Liver (tissue), 9 donors: ENCODE results near the gene ATG10. TPM values are rescaled to one million over a fixed set of nuclear protein-coding genes. Genes with fewer than 3 reads are reported as not detected.

ENCODE experiments used
- DNase-seq: peaks from one replicate; pipeline ENCODE4 v3.0.0-alpha.2; 2017; ENCODE audit warnings: low spot score
- H3K27ac ChIP-seq, 2 donors: one replicate each; pipeline ENCODE4 v1.7.0; 2013; ENCODE audit warnings: inconsistent platforms in 2 of 2, low read length in 2 of 2, control low read depth in 1 of 2, low read depth in 1 of 2, mild to moderate bottlenecking in 1 of 2
- H3K27me3 ChIP-seq, 4 donors: one replicate each; pipeline versions ENCODE4 v1.6.1 to v1.7.0; 2013; ENCODE audit warnings: low read length in 3 of 4, inconsistent platforms in 1 of 4, mild to moderate bottlenecking in 1 of 4, moderate library complexity in 1 of 4; ENCODE audit not compliant: control insufficient read depth in 4 of 4, insufficient read depth in 4 of 4
- H3K36me3 ChIP-seq, 4 donors: one replicate each; pipeline versions ENCODE4 v1.6.1 to v1.7.0; 2013; ENCODE audit warnings: low read length in 3 of 4, mild to moderate bottlenecking in 3 of 4, low read depth in 1 of 4, moderate library complexity in 1 of 4; ENCODE audit not compliant: control insufficient read depth in 4 of 4, insufficient read depth in 3 of 4
- H3K4me1 ChIP-seq, 4 donors: one replicate each; pipeline versions ENCODE4 v1.6.1 to v1.7.0; 2013; ENCODE audit warnings: low read length in 3 of 4, mild to moderate bottlenecking in 3 of 4, moderate library complexity in 1 of 4; ENCODE audit not compliant: control insufficient read depth in 4 of 4, insufficient read depth in 4 of 4
- H3K4me3 ChIP-seq, 3 donors: one replicate each; pipeline versions ENCODE4 v1.6.1 to v1.7.0; 2013; ENCODE audit warnings: low read length in 3 of 3, control low read depth in 1 of 3, low read depth in 1 of 3, mild to moderate bottlenecking in 1 of 3
- H3K9ac ChIP-seq, 2 donors: one replicate each; pipeline ENCODE4 v1.7.0; 2013; ENCODE audit warnings: low read length in 2 of 2, mild to moderate bottlenecking in 2 of 2, moderate library complexity in 2 of 2, control low read depth in 1 of 2, low read depth in 1 of 2
- H3K9me3 ChIP-seq, 4 donors: one replicate each; pipeline versions ENCODE4 v1.6.1 to v1.7.0; 2013; ENCODE audit warnings: low read length in 3 of 4; ENCODE audit not compliant: control insufficient read depth in 4 of 4
- EGR1 ChIP-seq, 2 donors: IDR thresholded peaks; 2 replicates each; pipeline ENCODE4 v1.6.1; 2016 to 2018; ENCODE audit warnings: antibody characterized with exemption in 2 of 2, low read depth in 2 of 2
- FOXA1 ChIP-seq: IDR thresholded peaks from 2 replicates; pipeline ENCODE4 v1.6.1; 2016; ENCODE audit warnings: antibody characterized with exemption
- FOXA2 ChIP-seq: IDR thresholded peaks from 2 replicates; pipeline ENCODE4 v1.6.1; 2016; ENCODE audit warnings: antibody characterized with exemption
- GABPA ChIP-seq, 2 donors: IDR thresholded peaks in 1 of 2; conservative IDR thresholded peaks in 1 of 2; 2 replicates each; pipeline ENCODE4 v1.6.1; 2016; ENCODE audit warnings: antibody characterized with exemption in 2 of 2, mild to moderate bottlenecking in 1 of 2, moderate library complexity in 1 of 2
- HNF4A ChIP-seq, 2 donors: conservative IDR thresholded peaks; 2 replicates each; pipeline ENCODE4 v1.6.1; 2016; ENCODE audit warnings: antibody characterized with exemption in 2 of 2, mild to moderate bottlenecking in 2 of 2
- HNF4G ChIP-seq: IDR thresholded peaks from 2 replicates; pipeline ENCODE4 v1.6.1; 2016; ENCODE audit warnings: antibody characterized with exemption
- JUND ChIP-seq, 2 donors: IDR thresholded peaks; 2 replicates each; pipeline ENCODE4 v1.6.1; 2016; ENCODE audit warnings: antibody characterized with exemption in 2 of 2
- NR2F2 ChIP-seq: IDR thresholded peaks from 2 replicates; pipeline ENCODE4 v1.6.1; 2016; ENCODE audit warnings: antibody characterized with exemption
- RAD21 ChIP-seq, 2 donors: IDR thresholded peaks; 2 replicates each; pipeline ENCODE4 v1.6.1; 2016; ENCODE audit warnings: antibody characterized with exemption in 2 of 2, mild to moderate bottlenecking in 2 of 2
- RXRA ChIP-seq, 2 donors: IDR thresholded peaks; 2 replicates each; pipeline ENCODE4 v1.6.1; 2017 to 2018; ENCODE audit warnings: antibody characterized with exemption in 2 of 2, mild to moderate bottlenecking in 1 of 2
- TAF1 ChIP-seq: conservative IDR thresholded peaks from 2 replicates; pipeline ENCODE4 v1.6.1; 2016; ENCODE audit warnings: antibody characterized with exemption, mild to moderate bottlenecking
- YY1 ChIP-seq: IDR thresholded peaks from 2 replicates; pipeline ENCODE4 v1.6.1; 2016; ENCODE audit warnings: antibody characterized with exemption, mild to moderate bottlenecking
- WGBS: extraction: QIAGEN DNeasy Blood & Tissue Kit; methylation state at CpG from one replicate; pipeline ENCODE4 v1.1.7; 2013; 5-methylcytosine and 5-hydroxymethylcytosine counted together
- polyA plus RNA-seq, 2 donors: library from polyadenylated mRNA; stranded (reverse) in 1 of 2; unstranded in 1 of 2; fragments of 200-250 nt in 1 of 2; fragments of >200 nt in 1 of 2; fragmentation: Nextera tagmentation in 1 of 2; extraction: Ambion mirVana in 1 of 2; gene quantifications; one replicate each; pipeline versions ENCODE4 v1.2.1 to v1.2.3, GENCODE V29; 2013 to 2015
- total RNA-seq, 2 donors: library from RNA; depleted of rRNA; stranded (reverse); fragments of >200 nt; gene quantifications; one replicate each; pipeline ENCODE4 v1.2.3, GENCODE V29; 2014
- TF ChIP-seq, protein P1 (sequence below): IDR thresholded peaks from 2 replicates; pipeline ENCODE4 v1.6.1; 2016; ENCODE audit warnings: antibody characterized with exemption
- TF ChIP-seq, protein P2 (sequence below): IDR thresholded peaks from 2 replicates; pipeline ENCODE4 v1.6.1; 2016; ENCODE audit warnings: antibody characterized with exemption
- TF ChIP-seq, protein P3 (sequence below): fragments of 150-350 bp; IDR thresholded peaks from 2 replicates; pipeline ENCODE4 v1.5.1; 2017; ENCODE audit warnings: improper control_type of control experiment, low read depth, low read length; ENCODE audit not compliant: missing input control
- TF ChIP-seq, protein P4 (sequence below): IDR thresholded peaks from 2 replicates; pipeline ENCODE4 v1.6.1; 2016; ENCODE audit warnings: antibody characterized with exemption
- donor health status: healthy.
- donor health status: healthy.
- donor health status: healthy.
- donor health status: healthy.
- donor health status: healthy.

Gene ATG10
- total and polyA plus RNA-seq, 4 donors = 3.1 to 7.8 (median 7.4) TPM

DNA sequence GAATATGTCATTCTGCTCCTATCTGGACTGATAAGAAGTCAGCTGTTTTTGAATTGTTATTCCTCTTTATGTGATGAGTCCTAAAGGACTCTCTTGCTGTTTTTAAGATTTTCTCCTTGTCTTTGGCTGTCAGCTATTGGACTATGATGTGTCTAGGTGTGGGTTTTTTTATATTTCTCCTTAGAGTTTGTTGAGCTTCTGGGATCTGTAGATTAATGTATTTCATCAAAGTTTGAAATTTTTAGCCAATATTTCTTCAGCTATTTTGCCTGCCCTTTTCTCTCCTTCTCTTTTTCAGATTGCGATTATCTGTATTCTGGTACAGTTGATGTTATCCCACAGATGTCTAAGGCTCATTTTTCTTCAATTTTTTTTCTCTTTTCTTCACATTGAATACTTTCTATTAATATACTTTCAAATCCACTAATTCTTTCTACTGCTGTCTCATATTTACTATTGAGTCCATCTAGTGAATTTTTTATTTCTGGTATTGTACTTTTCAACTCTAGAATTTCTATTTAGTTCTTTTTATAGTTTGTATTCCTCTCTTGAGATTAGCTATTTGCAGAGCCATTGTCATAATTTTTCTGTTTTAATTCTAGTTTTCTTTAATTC is 275.2 kb downstream of the ATG10 start:
- H3K27me3 ChIP-seq = no peaks in the 10 kb centered on the region

DNA sequence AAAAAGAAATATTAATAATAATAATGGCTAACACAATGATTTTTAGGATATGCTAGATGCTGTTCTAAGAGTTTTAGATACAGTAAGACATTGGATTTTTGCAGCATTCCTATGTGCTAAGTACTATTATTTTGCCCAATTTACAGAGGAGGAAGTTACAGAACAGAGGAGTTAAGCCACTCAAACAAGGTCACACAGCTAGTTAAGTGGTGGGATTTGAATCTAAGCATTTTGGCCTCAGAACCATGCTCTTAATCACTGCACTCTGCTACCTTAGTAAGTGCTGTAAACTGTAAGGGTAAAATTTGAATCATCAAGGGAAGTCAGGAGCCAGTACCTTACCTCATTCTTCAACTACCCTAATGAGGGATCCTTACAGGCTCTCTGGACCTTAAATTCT is 280.9 kb downstream of the ATG10 start:
- H3K36me3 ChIP-seq = no peaks in the 10 kb centered on the region
- no peaks in the 10 kb centered on the region for H3K27me3 ChIP-seq
- no peak overlapping the region for H3K27ac ChIP-seq
- no peak overlapping the region for H3K4me3 ChIP-seq
- no peaks in the 10 kb centered on the region for H3K4me1 ChIP-seq
- H3K9me3 ChIP-seq = peaks cover 0 to 2% (median 0%) of the 10 kb centered on the region in 4 donors
- no peak overlapping the region for H3K9ac ChIP-seq
- TF ChIP-seq EGR1 (IDR thresholded peaks at IDR 0.05; ENCODE audit: low read depth in 2 of 2) (no peak), NR2F2 (no peak), RAD21 (IDR thresholded peaks at IDR 0.05) (no peak), JUND (IDR thresholded peaks at IDR 0.05) (no peak), GABPA (IDR thresholded peaks at IDR 0.05 in 1 of 2, conservative IDR thresholded peaks at IDR 0.05 in 1 of 2) (no peak), HNF4G (no peak), HNF4A (conservative IDR thresholded peaks at IDR 0.05) (no peak), FOXA2 (no peak), FOXA1 (no peak), YY1 (no peak)
- TF ChIP-seq, protein P1, sequence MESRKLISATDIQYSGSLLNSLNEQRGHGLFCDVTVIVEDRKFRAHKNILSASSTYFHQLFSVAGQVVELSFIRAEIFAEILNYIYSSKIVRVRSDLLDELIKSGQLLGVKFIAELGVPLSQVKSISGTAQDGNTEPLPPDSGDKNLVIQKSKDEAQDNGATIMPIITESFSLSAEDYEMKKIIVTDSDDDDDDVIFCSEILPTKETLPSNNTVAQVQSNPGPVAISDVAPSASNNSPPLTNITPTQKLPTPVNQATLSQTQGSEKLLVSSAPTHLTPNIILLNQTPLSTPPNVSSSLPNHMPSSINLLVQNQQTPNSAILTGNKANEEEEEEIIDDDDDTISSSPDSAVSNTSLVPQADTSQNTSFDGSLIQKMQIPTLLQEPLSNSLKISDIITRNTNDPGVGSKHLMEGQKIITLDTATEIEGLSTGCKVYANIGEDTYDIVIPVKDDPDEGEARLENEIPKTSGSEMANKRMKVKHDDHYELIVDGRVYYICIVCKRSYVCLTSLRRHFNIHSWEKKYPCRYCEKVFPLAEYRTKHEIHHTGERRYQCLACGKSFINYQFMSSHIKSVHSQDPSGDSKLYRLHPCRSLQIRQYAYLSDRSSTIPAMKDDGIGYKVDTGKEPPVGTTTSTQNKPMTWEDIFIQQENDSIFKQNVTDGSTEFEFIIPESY = no peak
- TF ChIP-seq, protein P2, sequence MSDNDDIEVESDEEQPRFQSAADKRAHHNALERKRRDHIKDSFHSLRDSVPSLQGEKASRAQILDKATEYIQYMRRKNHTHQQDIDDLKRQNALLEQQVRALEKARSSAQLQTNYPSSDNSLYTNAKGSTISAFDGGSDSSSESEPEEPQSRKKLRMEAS = no peak
- TF ChIP-seq, protein P3, sequence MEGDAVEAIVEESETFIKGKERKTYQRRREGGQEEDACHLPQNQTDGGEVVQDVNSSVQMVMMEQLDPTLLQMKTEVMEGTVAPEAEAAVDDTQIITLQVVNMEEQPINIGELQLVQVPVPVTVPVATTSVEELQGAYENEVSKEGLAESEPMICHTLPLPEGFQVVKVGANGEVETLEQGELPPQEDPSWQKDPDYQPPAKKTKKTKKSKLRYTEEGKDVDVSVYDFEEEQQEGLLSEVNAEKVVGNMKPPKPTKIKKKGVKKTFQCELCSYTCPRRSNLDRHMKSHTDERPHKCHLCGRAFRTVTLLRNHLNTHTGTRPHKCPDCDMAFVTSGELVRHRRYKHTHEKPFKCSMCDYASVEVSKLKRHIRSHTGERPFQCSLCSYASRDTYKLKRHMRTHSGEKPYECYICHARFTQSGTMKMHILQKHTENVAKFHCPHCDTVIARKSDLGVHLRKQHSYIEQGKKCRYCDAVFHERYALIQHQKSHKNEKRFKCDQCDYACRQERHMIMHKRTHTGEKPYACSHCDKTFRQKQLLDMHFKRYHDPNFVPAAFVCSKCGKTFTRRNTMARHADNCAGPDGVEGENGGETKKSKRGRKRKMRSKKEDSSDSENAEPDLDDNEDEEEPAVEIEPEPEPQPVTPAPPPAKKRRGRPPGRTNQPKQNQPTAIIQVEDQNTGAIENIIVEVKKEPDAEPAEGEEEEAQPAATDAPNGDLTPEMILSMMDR = no peak
- DNase-seq = no peak

More for the DNA sequence above, 275.2 kb downstream of the ATG10 start:
- Histone ChIP-seq H3K4me3 (no peak overlapping the region), H3K4me1 (no peaks in the 10 kb centered on the region), H3K9ac (no peak overlapping the region), H3K9me3 (peaks cover 0 to 2% (median 0%) of the 10 kb centered on the region in 4 donors), H3K27ac (no peak overlapping the region), H3K36me3 (no peaks in the 10 kb centered on the region)
- no peak for DNase-seq
- 100% methylated on average over 1 of the region's 1 CpG for WGBS
- TF ChIP-seq, protein P4, sequence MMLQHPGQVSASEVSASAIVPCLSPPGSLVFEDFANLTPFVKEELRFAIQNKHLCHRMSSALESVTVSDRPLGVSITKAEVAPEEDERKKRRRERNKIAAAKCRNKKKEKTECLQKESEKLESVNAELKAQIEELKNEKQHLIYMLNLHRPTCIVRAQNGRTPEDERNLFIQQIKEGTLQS = no peak
- TF ChIP-seq RXRA (IDR thresholded peaks at IDR 0.05) (no peak), FOXA2 (no peak), TAF1 (no peak), EGR1 (IDR thresholded peaks at IDR 0.05; ENCODE audit: low read depth in 2 of 2) (no peak)
